ENCODE results near the gene RBMX.
"Not testable (repeated sequence)": the region's sequence is repeated elsewhere in the genome, so short reads cannot be mapped to it uniquely, and the experiment has no call there.

RBMX gene
- long read RNA-seq, donor 1, transcript RBMX-205 (3 exons, 2,041 nt): minor isoform, 5 of 325 reads
- long read RNA-seq, donor 1, transcript RBMX-207 (8 exons, 2,148 nt): minor isoform, 22 of 325 reads
- long read RNA-seq, donor 1, transcript RBMX-201 (9 exons, 2,012 nt): major isoform, 112 of 325 reads
- long read RNA-seq, donor 1, transcript RBMX-210 (2 exons, 563 nt): minor isoform, 15 of 325 reads
- long read RNA-seq, donor 1, partial matches to known transcripts: 160 of 325 reads
- long read RNA-seq, donor 1, other reads (novel, unspliced or antisense): 10 of 325 reads
- long read RNA-seq, donor 2, transcript RBMX-210 (2 exons, 563 nt): minor isoform, 13 of 137 reads
- long read RNA-seq, donor 2, transcript RBMX-201 (9 exons, 2,012 nt): major isoform, 51 of 137 reads
- long read RNA-seq, donor 2, transcript RBMX-207 (8 exons, 2,148 nt): minor isoform, 5 of 137 reads
- long read RNA-seq, donor 2, partial matches to known transcripts: 65 of 137 reads
- long read RNA-seq, donor 2, other reads (novel, unspliced or antisense): 0 of 137 reads
- long read RNA-seq, donor 3, transcript RBMX-210 (2 exons, 563 nt): minor isoform, 6 of 82 reads
- long read RNA-seq, donor 3, transcript RBMX-207 (8 exons, 2,148 nt): minor isoform, 10 of 82 reads
- long read RNA-seq, donor 3, transcript RBMX-201 (9 exons, 2,012 nt): major isoform, 40 of 82 reads
- long read RNA-seq, donor 3, partial matches to known transcripts: 22 of 82 reads
- long read RNA-seq, donor 3, other reads (novel, unspliced or antisense): 0 of 82 reads
- long read RNA-seq, donor 4, transcript RBMX-205 (3 exons, 2,041 nt): minor isoform, 6 of 228 reads
- long read RNA-seq, donor 4, transcript RBMX-207 (8 exons, 2,148 nt): minor isoform, 29 of 228 reads
- long read RNA-seq, donor 4, transcript RBMX-201 (9 exons, 2,012 nt): major isoform, 68 of 228 reads
- long read RNA-seq, donor 4, transcript RBMX-210 (2 exons, 563 nt): minor isoform, 16 of 228 reads
- long read RNA-seq, donor 4, partial matches to known transcripts: 101 of 228 reads
- long read RNA-seq, donor 4, other reads (novel, unspliced or antisense): 6 of 228 reads
- long read RNA-seq, donor 5, transcript RBMX-201 (9 exons, 2,012 nt): major isoform, 131 of 275 reads
- long read RNA-seq, donor 5, transcript RBMX-210 (2 exons, 563 nt): minor isoform, 14 of 275 reads
- long read RNA-seq, donor 5, transcript RBMX-207 (8 exons, 2,148 nt): minor isoform, 11 of 275 reads
- long read RNA-seq, donor 5, partial matches to known transcripts: 110 of 275 reads
- long read RNA-seq, donor 5, other reads (novel, unspliced or antisense): 5 of 275 reads
- long read RNA-seq, donor 6, transcript RBMX-205 (3 exons, 2,041 nt): minor isoform, 8 of 197 reads
- long read RNA-seq, donor 6, transcript RBMX-201 (9 exons, 2,012 nt): major isoform, 58 of 197 reads
- long read RNA-seq, donor 6, transcript RBMX-210 (2 exons, 563 nt): minor isoform, 11 of 197 reads
- long read RNA-seq, donor 6, transcript RBMX-207 (8 exons, 2,148 nt): minor isoform, 5 of 197 reads
- long read RNA-seq, donor 6, partial matches to known transcripts: 115 of 197 reads
- long read RNA-seq, donor 6, other reads (novel, unspliced or antisense): 0 of 197 reads
- long read RNA-seq, donor 7, transcript RBMX-205 (3 exons, 2,041 nt): minor isoform, 5 of 310 reads
- long read RNA-seq, donor 7, transcript RBMX-207 (8 exons, 2,148 nt): minor isoform, 14 of 310 reads
- long read RNA-seq, donor 7, transcript RBMX-210 (2 exons, 563 nt): minor isoform, 19 of 310 reads
- long read RNA-seq, donor 7, transcript RBMX-201 (9 exons, 2,012 nt): major isoform, 121 of 310 reads
- long read RNA-seq, donor 7, partial matches to known transcripts: 138 of 310 reads
- long read RNA-seq, donor 7, other reads (novel, unspliced or antisense): 12 of 310 reads
- long read RNA-seq, donor 8, transcript RBMX-210 (2 exons, 563 nt): minor isoform, 6 of 204 reads
- long read RNA-seq, donor 8, transcript RBMX-201 (9 exons, 2,012 nt): major isoform, 92 of 204 reads
- long read RNA-seq, donor 8, transcript RBMX-205 (3 exons, 2,041 nt): minor isoform, 6 of 204 reads
- long read RNA-seq, donor 8, transcript RBMX-207 (8 exons, 2,148 nt): minor isoform, 17 of 204 reads
- long read RNA-seq, donor 8, partial matches to known transcripts: 64 of 204 reads
- long read RNA-seq, donor 8, other reads (novel, unspliced or antisense): 19 of 204 reads

GRCh38 chrX:136880452-136881013 lies at the start of gene RBMX:
Gene RBMX, minus strand, starts transcription at chrX:136880725. Its CDS starts 1,298 bp downstream, at chrX:136879427.
- DNase-seq: peak; percentile 80

- DNase-seq: not testable (repeated sequence)
Observed at GRCh38 chrX:136921438-136921837, 40.9 kb upstream of the RBMX start.

- DNase-seq: no peak
Observed at GRCh38 chrX:136920001-136920400, 39.5 kb upstream of the RBMX start.

GRCh38 chrX:136916827-136917226 lies 36.3 kb upstream of the RBMX start:
- no peak for DNase-seq

DNA sequence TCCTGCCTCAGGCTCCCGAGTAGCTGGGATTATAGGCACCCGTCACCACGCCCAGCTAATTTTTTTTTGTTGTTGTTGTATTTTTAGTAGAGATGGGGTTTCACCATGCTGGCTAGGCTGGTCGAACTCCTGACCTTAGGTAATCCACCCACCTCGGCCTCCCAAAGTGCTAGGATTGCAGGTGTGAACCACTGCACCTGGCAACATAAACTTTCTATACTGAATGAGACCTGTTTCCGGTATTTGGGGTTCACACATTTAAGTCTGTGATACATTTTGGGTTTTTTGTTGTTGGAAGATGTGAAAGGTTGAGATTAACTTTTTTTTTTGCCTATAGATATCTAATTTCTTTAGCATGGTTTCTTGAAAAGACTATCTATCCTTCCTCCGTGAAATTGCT lies 31.1 kb upstream of the RBMX start:
- not testable (repeated sequence) for DNase-seq

DNA sequence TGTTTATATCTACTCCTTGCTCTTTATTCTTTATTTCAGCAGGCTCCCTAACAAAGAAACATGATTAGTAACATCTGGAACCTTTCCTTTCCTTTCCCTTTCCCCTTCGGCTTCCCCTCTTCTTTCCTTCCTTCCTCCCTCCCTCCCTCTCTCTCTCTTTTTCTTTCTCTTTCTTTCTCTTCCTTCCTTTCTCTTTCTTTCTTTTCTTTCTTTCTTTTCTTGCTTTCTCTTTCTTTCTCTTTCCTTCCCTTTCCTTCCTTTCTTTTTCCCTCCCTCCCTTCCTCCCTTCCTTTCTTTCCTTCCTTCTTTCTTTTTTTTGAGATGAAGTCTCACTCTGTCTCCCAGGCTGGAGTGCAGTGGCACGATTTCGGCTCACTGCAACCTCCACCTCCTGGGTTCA lies 30.7 kb upstream of the RBMX start:
- DNase-seq: no peak

DNA sequence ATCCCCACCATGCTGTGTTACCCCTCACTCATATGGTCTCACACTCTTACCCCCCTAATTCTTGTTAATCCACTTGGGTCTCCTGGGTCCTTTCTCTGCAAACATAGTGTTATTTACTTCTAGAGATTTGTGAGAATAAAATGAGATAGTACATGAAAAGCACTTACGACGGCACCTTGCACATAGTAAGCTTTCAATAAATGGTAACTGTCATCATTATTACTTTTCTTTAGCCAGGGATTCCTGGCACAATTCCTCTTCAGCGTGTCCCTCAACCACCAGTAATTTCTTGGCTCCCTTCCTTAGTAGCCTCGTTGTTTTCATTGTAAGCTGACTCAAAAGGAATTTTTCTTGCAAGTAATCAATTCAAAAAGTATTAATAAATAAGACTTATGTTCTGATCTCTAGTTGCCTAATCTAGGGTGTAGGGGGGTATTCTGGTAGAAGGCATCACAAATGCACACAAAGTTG lies 30.1 kb upstream of the RBMX start:
- DNase-seq: no peak

DNA sequence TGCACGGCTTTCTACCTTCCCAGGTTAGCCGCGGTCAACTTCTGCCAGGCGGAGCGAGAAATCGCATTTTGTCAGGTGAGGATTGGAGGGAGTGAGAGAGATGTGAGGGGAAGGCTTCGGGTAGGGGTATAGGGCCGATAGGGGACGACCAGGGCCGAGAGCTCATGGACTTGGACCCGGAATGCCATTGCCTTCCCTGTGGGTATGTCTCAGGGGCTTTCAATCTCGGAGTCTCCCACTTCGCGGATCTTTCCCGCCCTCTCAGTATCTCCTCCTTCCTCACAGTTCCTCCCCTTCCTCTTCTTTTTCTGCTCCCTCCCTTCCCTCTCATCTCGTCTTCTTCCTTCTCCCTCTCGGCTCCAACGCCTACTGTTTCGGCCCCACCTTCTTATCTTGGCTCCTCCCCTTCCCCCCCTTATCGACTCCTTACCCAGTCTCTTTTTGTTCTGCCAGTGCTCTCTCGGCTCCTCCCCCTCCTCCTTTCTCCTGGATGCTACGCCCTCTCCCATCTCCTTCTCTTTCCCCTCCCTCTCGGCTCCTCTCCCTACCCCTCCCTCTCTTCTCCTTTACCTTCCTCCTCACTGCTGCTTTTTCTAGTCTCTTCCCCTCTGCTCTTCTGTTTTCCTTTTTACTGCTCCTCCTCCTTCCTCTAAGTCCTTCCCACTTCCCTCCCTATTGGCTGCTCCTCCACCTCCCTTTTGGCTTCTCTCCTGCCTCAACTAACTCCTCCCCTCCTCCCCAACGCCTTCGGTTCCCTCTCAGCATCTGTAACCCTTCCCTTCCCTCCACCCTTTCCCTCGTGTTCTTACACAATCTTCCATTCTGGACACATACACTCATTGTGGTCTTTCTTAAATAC lies 29.4 kb upstream of the RBMX start:
- peak; percentile 78 for DNase-seq

GRCh38 chrX:136909119-136909705 lies 28.7 kb upstream of the RBMX start:
- peak; percentile 75 for DNase-seq

DNA sequence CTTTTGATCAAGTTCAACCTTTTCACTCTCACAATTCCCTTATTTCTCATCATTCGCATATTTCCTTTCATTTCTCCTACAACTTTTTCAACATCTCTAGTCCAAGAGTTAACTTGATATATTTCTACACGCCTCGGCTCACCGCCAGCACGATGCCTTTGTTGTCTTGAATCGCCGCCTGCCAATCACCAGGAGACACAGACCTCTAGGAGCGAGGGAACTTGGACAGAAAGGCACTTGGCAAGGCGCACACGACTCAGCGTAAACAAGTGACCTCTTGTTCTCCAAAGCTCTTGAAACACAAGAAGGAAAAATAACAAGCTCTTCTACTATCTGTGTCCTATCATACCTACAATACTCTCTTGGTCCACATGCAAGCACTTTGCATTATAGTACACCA lies 27.1 kb upstream of the RBMX start:
- no peak for DNase-seq

DNA sequence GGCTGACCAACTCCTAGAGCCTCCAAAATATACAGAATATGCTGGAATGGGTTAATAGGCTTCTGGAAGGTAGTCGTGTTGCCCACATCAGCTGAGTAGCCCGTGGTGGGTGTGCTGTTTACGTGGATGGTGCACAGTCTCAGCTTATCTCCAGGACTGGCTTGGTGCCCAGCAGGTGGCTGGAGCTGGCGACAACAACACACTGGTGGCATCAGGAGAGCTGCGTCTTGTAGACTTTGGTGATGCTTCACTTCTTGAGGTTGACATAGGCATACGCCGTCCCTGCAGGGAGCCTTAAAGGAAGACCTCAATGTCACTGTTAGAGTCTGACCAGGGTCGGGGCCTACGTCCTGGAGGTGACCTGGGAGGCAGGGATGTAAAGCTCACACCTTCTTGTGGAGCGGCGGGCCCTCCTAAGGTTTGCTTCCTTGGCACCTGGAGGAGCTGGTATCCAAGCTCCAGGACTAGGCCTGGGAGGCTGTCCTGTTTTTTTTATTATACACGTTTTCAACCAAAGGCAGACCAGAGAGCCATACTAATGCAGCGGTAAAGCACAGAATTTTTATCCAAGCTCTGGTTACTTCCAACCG lies 26.5 kb upstream of the RBMX start:
- DNase-seq: no peak

DNA sequence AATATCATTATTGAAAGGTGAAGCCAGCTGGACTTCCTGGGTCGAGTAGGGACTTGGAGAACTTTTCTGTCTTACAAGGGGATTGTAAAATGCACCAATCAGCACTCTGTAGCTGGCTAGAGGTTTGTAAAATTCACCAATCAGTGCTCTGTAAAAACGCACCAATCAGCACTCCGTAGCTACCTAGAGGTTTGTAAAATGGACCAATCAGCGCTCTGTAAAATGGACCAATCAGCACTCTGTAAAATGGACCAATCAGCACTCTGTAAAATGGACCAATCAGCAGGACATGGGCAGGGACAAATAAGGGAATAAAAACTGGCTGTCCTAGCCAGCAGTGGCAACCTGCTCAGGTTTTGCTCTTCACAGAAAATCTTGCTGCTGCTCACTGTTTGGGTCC lies 23.5 kb upstream of the RBMX start:
- DNase-seq: not testable (repeated sequence)

DNA sequence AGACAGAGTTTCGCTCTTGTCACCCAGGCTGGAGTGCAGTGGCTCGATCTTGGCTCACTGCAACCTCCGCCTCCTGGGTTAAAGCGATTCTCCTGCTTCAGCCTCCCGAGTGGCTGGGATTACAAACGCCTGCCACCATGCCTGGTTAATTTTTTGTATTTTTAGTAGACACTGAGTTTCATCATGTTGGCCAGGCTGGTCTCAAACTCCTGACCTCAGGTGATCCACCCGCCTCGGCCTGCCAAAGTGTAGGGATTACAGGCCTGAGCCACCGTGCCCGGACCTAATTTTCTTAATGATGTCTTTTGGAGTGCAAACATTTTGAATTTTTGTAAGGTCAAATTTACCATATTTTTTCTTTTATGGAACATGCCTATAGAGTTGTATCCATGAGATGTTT lies 19.5 kb upstream of the RBMX start:
- DNase-seq: not testable (repeated sequence)

GRCh38 chrX:136899221-136899620 lies 18.7 kb upstream of the RBMX start:
- no peak for DNase-seq

- DNase-seq: not testable (repeated sequence)
Observed at GRCh38 chrX:136898752-136899151, 18.2 kb upstream of the RBMX start.

DNA sequence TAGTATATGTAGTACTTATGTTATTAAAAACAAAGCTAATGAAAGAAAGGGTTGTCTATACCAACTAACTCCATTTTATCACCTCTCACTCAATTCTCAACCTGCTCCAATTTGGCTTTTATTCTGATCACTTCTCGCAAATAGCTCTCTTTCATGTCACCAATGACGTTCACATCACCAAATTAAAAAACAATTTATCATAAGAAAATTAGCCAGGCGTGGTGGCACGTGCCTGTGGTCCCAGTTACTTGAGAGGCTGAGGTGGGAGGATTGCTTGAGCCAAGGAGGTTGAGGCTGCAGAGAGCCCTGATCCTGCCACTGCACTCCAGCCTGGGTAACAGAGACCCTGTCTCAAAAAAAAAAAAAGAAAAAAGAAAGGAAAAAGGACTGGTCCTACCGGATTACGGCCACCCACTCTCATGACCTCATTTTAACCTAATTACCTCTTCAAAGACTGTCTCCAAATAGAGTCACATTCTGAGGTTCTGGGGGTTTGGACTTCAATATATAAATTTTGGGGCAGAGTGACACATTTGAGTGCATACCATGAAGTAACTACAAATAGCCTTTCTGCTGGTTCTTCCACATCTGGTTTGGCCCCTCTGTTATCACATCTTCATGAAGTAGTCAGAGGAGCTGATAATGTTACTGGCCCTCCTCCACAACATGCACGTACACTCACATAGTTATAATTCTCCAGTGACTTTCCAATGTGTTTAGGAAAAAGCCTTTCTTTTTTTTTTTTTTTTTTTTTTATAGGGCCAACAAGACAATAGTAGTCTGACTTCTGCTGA lies 15.8 kb upstream of the RBMX start:
- no peak for DNase-seq

DNA sequence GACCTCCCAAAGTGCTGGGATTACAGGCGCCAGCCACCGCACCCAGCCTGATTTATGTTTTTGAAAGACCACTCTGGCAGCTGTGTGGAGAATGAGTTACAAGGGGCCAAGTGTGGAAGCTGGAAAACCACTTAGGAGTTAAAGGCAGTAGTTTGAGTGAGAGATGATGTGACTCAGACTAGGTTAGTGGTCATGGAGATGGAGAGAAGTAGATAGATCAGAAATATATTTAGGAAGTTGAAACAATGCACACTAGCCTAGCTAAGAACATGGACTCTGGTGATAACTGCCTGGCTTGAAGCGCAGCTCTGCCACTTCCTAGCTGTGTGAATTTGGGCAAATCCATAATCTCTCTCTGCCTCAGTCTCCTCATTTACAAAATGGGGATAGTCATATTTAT lies 11.9 kb upstream of the RBMX start:
- DNase-seq: no peak
